Measurements from ENCODE around the gene KRTAP5-4. TPM values are rescaled to one million over a fixed set of nuclear protein-coding genes. Genes with fewer than 3 reads are reported as not detected.
"Not testable (repeated sequence)": the region's sequence is repeated elsewhere in the genome, so short reads cannot be mapped to it uniquely, and the experiment has no call there.

The KRTAP5-4 gene
- total RNA-seq, result not detected
- polyA plus RNA-seq, result not detected
- long read RNA-seq, donor 1, result 0 reads
- long read RNA-seq, donor 2, result 0 reads

- H3K27ac ChIP-seq, result no peak within 1 kb of the TSS
- H3K4me1 ChIP-seq, result no peaks in the 10 kb centered on the region
- ATAC-seq (no peak), DNase-seq (no peak)
- TF ChIP-seq CTCF (IDR thresholded peaks at IDR 0.05), result no peak
- 53 to 57% (median 55%) methylated on average over 1 of the region's 1 CpG for WGBS, 3 donors
- intact Hi-C loops (cut with DNase I), result no loop called here
- H3K27me3 ChIP-seq (ENCODE audit: insufficient read depth in 3 of 3, low read length in 2 of 3), result peaks cover 0 to 24% (median 0%) of the 10 kb centered on the region in 3 donors
- H3K36me3 ChIP-seq (ENCODE audit: insufficient read depth in 1 of 2, low read depth in 1 of 2), result no peaks in the 10 kb centered on the region
- no peak within 1 kb of the TSS for H3K4me3 ChIP-seq
- no peaks in the 10 kb centered on the region for H3K9me3 ChIP-seq
These were observed at the start of gene KRTAP5-4 for GRCh38 chr11:1622086-1622485. TSS of gene KRTAP5-4 (minus strand) at chr11:1622138. CDS start at chr11:1622093, 45 bp downstream.

- Histone ChIP-seq H3K27me3 (ENCODE audit: insufficient read depth in 3 of 3, low read length in 2 of 3) (peaks cover 0 to 66% (median 11%) of the 10 kb centered on the region in 3 donors), H3K27ac (no peak overlapping the region), H3K9me3 (no peaks in the 10 kb centered on the region), H3K36me3 (ENCODE audit: insufficient read depth in 1 of 2, low read depth in 1 of 2) (no peaks in the 10 kb centered on the region), H3K4me1 (no peaks in the 10 kb centered on the region), H3K4me3 (no peak overlapping the region)
- DNase-seq, result no peak
- TF ChIP-seq CTCF (IDR thresholded peaks at IDR 0.05), result no peak
- no peak for ATAC-seq
- intact Hi-C loops (cut with DNase I), result loop anchor here in 1 of 2 donors (2.0 kb wide), 1 partner anchor 67 kb away; no protein-coding TSS in a partner anchor
- WGBS, 3 donors, result 61 to 80% (median 64%) methylated on average over 11 of the region's 11 CpGs
These were observed 49.7 kb upstream of the KRTAP5-4 start for GRCh38 chr11:1671658-1672057.

- TF ChIP-seq CTCF (IDR thresholded peaks at IDR 0.05), result no peak
- no peaks in the 10 kb centered on the region for H3K36me3 ChIP-seq (ENCODE audit: insufficient read depth in 1 of 2, low read depth in 1 of 2)
- WGBS, 3 donors, result 76 to 87% (median 80%) methylated on average over 11 of the region's 11 CpGs
- H3K9me3 ChIP-seq, result no peaks in the 10 kb centered on the region
- intact Hi-C loops (cut with DNase I), result no loop called here
- H3K4me3 ChIP-seq, result no peak overlapping the region
- no peak overlapping the region for H3K27ac ChIP-seq
- peaks cover 0 to 59% (median 11%) of the 10 kb centered on the region in 3 donors for H3K27me3 ChIP-seq (ENCODE audit: insufficient read depth in 3 of 3, low read length in 2 of 3)
- no peak for DNase-seq
- no peaks in the 10 kb centered on the region for H3K4me1 ChIP-seq
- no peak for ATAC-seq
These were observed 49.0 kb upstream of the KRTAP5-4 start for GRCh38 chr11:1670905-1671371.

GRCh38 chr11:1670457-1670856 lies 48.5 kb upstream of the KRTAP5-4 start:
- 93 to 96% (median 96%) methylated on average over 1 of the region's 1 CpG for WGBS, 3 donors
- H3K4me3 ChIP-seq; ATAC-seq; intact Hi-C loops (cut with DNase I); H3K36me3 ChIP-seq (ENCODE audit: insufficient read depth in 1 of 2, low read depth in 1 of 2); H3K9me3 ChIP-seq; DNase-seq; H3K4me1 ChIP-seq; H3K27ac ChIP-seq: not testable (repeated sequence)
- peaks cover 0 to 54% (median 11%) of the 10 kb centered on the region in 3 donors for H3K27me3 ChIP-seq (ENCODE audit: insufficient read depth in 3 of 3, low read length in 2 of 3)

- WGBS, 3 donors, result 45 to 57% (median 50%) methylated on average over 20 to 21 of the region's 21 CpGs
- Histone ChIP-seq H3K4me1 (no peaks in the 10 kb centered on the region), H3K9me3 (no peaks in the 10 kb centered on the region), H3K36me3 (ENCODE audit: insufficient read depth in 1 of 2, low read depth in 1 of 2) (no peaks in the 10 kb centered on the region), H3K27ac (no peak overlapping the region), H3K4me3 (no peak overlapping the region), H3K27me3 (ENCODE audit: insufficient read depth in 3 of 3, low read length in 2 of 3) (peaks cover 0 to 46% (median 10%) of the 10 kb centered on the region in 3 donors)
- ATAC-seq, result no peak
- TF ChIP-seq CTCF (IDR thresholded peaks at IDR 0.05), result no peak
- intact Hi-C loops (cut with DNase I), result no loop called here
- DNase-seq, result no peak
These were observed 47.7 kb upstream of the KRTAP5-4 start for GRCh38 chr11:1669546-1670218.

Data from psoas muscle (tissue), 8 donors.